Panc1 (cell line): Measurements from ENCODE around the gene RNF121. TPM values are rescaled to one million over a fixed set of nuclear protein-coding genes. Genes with fewer than 3 reads are reported as not detected.
"Not testable (repeated sequence)": the region's sequence is repeated elsewhere in the genome, so short reads cannot be mapped to it uniquely, and the experiment has no call there.

Experiments
- ATAC-seq: fragments of 200-7000 bp; cut with Tn5 transposase; 2 replicates; pipeline ENCODE4 v1.9.1; 2020; ENCODE audit warnings: mild to moderate bottlenecking, moderate library complexity
- BruUV-seq: library from RNA; stranded (reverse); fragments of 400-500 nt; replicated peaks from 2 replicates; lab custom pipeline; 2021; lab: Mats Ljungman, UMichigan
- CTCF ChIA-PET: fragments of 300-600 bp; sonication (Branson Sonifier 250); formaldehyde crosslinking; loops from one replicate; lab custom pipeline; 2022; ENCODE audit warnings: antibody characterized with exemption; lab: Charles Lee
- POLR2A ChIA-PET: fragments of 300-600 bp; sonication (Branson Sonifier 250); formaldehyde crosslinking; loops from one replicate; lab custom pipeline; 2022; ENCODE audit warnings: antibody characterized with exemption; lab: Charles Lee
- DNase-seq: peaks from one replicate; pipeline ENCODE4 v3.0.0-alpha.2; 2010; ENCODE audit warnings: low read depth, low spot score
- H3K27ac ChIP-seq: 2 replicates; pipeline ENCODE4 v1.5.1; 2011; ENCODE audit warnings: mild to moderate bottlenecking, low read length, inconsistent platforms
- H3K27me3 ChIP-seq: fragments of 200-500 bp; sonication (Bioruptor generic); 2 replicates; pipeline ENCODE4 v1.6.0; 2014; ENCODE audit warnings: low read length, inconsistent platforms; ENCODE audit not compliant: control insufficient read depth, insufficient read depth
- H3K36me3 ChIP-seq: fragments of 200-500 bp; sonication (Bioruptor generic); 2 replicates; pipeline ENCODE4 v1.5.1; 2014; ENCODE audit warnings: inconsistent platforms, mild to moderate bottlenecking, low read length, moderate library complexity; ENCODE audit not compliant: control insufficient read depth, insufficient read depth
- H3K4me1 ChIP-seq: 2 replicates; pipeline ENCODE4 v1.5.1; 2011; ENCODE audit warnings: inconsistent platforms, mild to moderate bottlenecking, low read length, moderate library complexity; ENCODE audit not compliant: control insufficient read depth, insufficient read depth
- H3K4me3 ChIP-seq, 2 experiments: 2 replicates each; pipeline ENCODE4 v1.5.1; 2011 to 2012; ENCODE audit warnings: low read depth in 2 of 2, low read length in 2 of 2, mild to moderate bottlenecking in 2 of 2, inconsistent platforms in 1 of 2, moderate library complexity in 1 of 2
- H3K9me3 ChIP-seq: fragments of 200-500 bp; sonication (Bioruptor generic); 2 replicates; pipeline ENCODE4 v1.5.1; 2014; ENCODE audit warnings: low read depth, mild to moderate bottlenecking, inconsistent platforms, low read length, moderate library complexity; ENCODE audit not compliant: control insufficient read depth, insufficient read depth
- CTCF ChIP-seq: fragments of 450-650 bp; IDR thresholded peaks from 2 replicates; pipeline ENCODE4 v1.5.1; 2017; ENCODE audit warnings: mild to moderate bottlenecking
- POLR2AphosphoS5 ChIP-seq: IDR thresholded peaks from 2 replicates; pipeline ENCODE4 v1.6.1; 2012; ENCODE audit warnings: mild to moderate bottlenecking, low read depth, low read length, moderate library complexity
- REST ChIP-seq, 2 experiments: IDR thresholded peaks; 2 replicates each; pipeline ENCODE4 v1.6.1; 2011 to 2012; ENCODE audit warnings: low read depth in 2 of 2, control low read depth in 1 of 2, low read length in 1 of 2, mild to moderate bottlenecking in 1 of 2, moderate library complexity in 1 of 2; ENCODE audit not compliant: insufficient read depth in 1 of 2
- SIN3A ChIP-seq: IDR thresholded peaks from 2 replicates; pipeline ENCODE4 v1.6.1; 2012; ENCODE audit warnings: low read depth, mild to moderate bottlenecking, low read length, moderate library complexity, borderline replicate concordance; ENCODE audit not compliant: insufficient read depth
- TCF7L2 ChIP-seq: IDR thresholded peaks from 2 replicates; pipeline ENCODE4 v1.6.1; 2011; ENCODE audit warnings: mild to moderate bottlenecking, low read depth, low read length, inconsistent platforms
- in situ Hi-C: cut with HindIII; loops from 2 replicates; pipeline ENCODE4 v1.10.0; 2016; ENCODE audit warnings: low sequenced_read_pairs, low pct_unique_long_range_greater_than_20kb
- intact Hi-C: fragments of 100-400 bp; cut with micrococcal nuclease; formaldehyde crosslinking; loops from one replicate; pipeline ENCODE4 v1.10.0; 2022; ENCODE audit not compliant: unreplicated experiment
- total RNA-seq: library from RNA; stranded (reverse); gene quantifications from one replicate; pipeline ENCODE4 v1.2.1, GENCODE V29; 2021; ENCODE audit not compliant: unreplicated experiment

The RNF121 gene
- total RNA-seq, 1 experiment from 2014 or later: 69.6 TPM

GRCh38 chr11:71911321-71911985 lies 17.4 kb upstream of the RNF121 start:
- ATAC-seq, H3K4me3 ChIP-seq, H3K36me3 ChIP-seq, BruUV-seq, CTCF ChIA-PET, intact Hi-C loops, H3K9me3 ChIP-seq, DNase-seq, in situ Hi-C loops, H3K27me3 ChIP-seq, H3K27ac ChIP-seq, POLR2A ChIA-PET, H3K4me1 ChIP-seq: not testable (repeated sequence)

DNA sequence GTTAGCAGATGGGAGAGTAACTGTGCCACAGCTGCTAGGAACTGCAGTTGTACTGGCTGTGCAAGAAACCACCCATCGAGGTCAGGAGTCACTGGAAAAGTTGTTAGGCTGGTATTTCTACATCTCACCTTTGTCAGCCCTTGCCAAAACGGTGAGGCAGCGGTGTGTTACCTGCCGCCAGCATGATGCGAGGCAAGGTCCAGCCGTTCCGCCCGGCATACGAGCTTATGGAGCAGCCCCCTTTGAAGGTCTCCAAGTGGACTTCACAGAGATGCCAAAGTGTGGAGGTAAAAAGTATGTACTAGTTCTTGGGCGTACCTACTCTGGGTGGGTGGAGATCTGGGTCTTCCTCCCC lies 16.9 kb upstream of the RNF121 start:
- in situ Hi-C loops, ATAC-seq, H3K27ac ChIP-seq, BruUV-seq, H3K4me1 ChIP-seq, H3K36me3 ChIP-seq, H3K27me3 ChIP-seq, CTCF ChIA-PET, POLR2A ChIA-PET, H3K4me3 ChIP-seq, H3K9me3 ChIP-seq, intact Hi-C loops, DNase-seq: not testable (repeated sequence)

GRCh38 chr11:71913756-71914526 lies 14.9 kb upstream of the RNF121 start:
- POLR2A ChIA-PET: interaction anchor here (0.6 kb wide), 1 partner anchor 347 kb away, joined by 4 read pairs; no protein-coding TSS in a partner anchor
- ATAC-seq (no peak), DNase-seq (no peak)
- no peaks in the 10 kb centered on the region for H3K9me3 ChIP-seq
- H3K27ac ChIP-seq: no peak overlapping the region
- no peaks in the 10 kb centered on the region for H3K4me1 ChIP-seq
- no peaks in the 10 kb centered on the region for H3K27me3 ChIP-seq
- 0 out of 2 replicates have a peak, but pooled peaks cover 3% of the 10 kb centered on the region for H3K36me3 ChIP-seq
- BruUV-seq: no TSS peak
- no peak for TF ChIP-seq CTCF
- no peak for TF ChIP-seq POLR2AphosphoS5
- TF ChIP-seq TCF7L2: no peak
- no peak for TF ChIP-seq SIN3A
- no peak for TF ChIP-seq REST (IDR thresholded peaks at IDR 0.05; ENCODE audit: insufficient read depth in 1 of 2, low read depth in 2 of 2, low read length in 1 of 2)
- in situ Hi-C loops (no loop called here), intact Hi-C loops (no loop called here)
- CTCF ChIA-PET: interaction anchor here (0.6 kb wide), 1 partner anchor 9 kb away, joined by 4 read pairs; no protein-coding TSS in a partner anchor
- H3K4me3 ChIP-seq: no peak overlapping the region
